GM12874 (cell line): Measurements from ENCODE around the gene TNNC1.

ENCODE experiments used
- CTCF ChIP-seq: IDR thresholded peaks from 2 replicates; pipeline ENCODE4 v1.5.1; 2011; ENCODE audit warnings: low read depth, mild to moderate bottlenecking, control low read depth, low read length, moderate library complexity; ENCODE audit not compliant: insufficient read depth

Gene TNNC1

GRCh38 chr3:52442409-52443267, 11.2 kb downstream of the TNNC1 start:
- no peak for TF ChIP-seq CTCF

DNA sequence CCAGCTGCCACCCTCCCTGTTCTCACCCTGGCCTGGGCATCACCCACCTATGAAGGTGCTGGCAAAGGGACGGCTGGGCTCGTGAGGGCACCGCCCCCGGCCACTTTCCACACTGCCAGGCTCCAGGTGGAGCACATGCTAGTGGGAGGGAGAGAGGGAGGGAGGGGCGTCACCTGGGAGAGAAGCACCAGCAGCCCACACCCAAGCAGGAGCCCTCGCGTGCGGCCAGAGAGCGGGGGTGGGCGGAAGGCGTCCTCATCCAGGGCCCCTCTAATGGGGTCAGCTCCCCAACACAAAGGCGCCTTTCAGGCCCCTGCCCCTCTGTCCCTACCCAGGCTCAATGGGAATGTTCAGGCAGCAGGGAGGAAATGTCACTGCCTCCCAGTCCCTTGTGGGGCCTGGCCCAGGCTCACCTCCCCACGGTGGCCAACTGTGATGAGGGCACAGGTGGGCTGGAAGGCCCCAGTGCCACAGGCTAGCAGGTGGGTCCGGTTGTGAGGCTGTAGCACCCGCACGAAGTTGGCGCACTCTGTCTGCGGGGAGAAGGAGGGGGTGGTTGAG, 12.0 kb downstream of the TNNC1 start:
- no peak for TF ChIP-seq CTCF

GRCh38 chr3:52441091-52441771, 12.6 kb downstream of the TNNC1 start:
- TF ChIP-seq CTCF: no peak

DNA sequence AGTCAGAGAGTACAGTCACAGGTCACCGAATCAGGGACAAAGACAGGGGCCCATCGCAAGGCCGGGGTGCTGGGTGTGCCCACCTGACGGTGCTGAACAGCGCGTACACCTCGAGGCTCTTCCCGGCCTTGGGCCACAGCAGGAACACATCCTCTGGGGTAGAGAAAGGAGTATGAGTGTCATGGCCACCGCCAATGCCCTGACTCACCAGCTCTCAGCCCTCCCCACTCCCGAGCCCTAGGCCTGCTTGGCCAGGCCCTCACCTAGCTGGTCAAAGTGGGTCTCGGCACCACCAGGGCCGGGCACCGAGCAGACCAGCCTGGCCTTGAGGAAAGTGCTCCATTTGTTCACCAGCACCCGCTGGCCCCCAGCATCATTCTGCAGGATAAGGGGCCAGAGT, 13.2 kb downstream of the TNNC1 start:
- TF ChIP-seq CTCF: no peak

GRCh38 chr3:52440249-52440551, 13.6 kb downstream of the TNNC1 start:
- no peak for TF ChIP-seq CTCF

DNA sequence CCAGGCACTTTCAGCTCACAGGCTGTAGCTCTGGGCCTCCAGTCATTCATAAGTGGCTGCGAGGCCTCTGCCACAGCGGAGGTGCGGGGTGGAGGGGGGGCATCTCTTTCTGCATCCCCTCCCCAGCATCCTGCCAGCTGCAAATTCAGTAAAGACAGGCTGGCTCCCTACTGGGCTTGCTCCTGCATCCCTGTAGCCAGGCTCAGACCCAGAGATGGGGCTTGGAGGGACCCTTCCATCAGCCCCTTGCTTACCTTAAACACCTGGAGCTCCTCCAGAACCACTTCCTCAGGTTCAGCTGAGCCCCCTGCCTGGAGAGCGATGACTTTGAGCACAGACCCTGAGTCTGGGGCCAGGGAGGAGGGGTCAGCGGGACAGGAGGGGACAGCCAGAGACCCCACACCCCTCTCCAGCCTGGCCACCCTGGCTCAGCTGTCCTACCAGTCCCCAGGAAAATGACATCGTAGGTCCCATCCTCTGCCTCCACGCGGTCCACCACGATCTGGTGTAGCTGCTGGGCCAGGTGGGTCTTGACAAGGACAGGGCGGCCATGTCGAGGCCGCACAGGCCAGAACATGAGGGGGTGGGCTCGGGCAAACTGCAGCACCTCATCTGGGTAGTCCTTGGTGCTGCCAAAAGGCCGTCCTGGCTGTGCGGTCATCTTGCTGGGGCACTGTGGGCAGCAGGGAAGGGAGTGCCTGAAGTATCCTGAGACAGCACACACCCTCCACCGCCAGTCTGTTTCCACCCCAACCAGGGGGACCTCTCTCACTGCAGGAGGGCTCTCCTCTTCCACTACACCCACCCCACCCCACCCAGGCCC, 14.2 kb downstream of the TNNC1 start:
- TF ChIP-seq CTCF: no peak
